ENCODE measurements around the gene ANKHD1.

The ANKHD1 gene, protein sequence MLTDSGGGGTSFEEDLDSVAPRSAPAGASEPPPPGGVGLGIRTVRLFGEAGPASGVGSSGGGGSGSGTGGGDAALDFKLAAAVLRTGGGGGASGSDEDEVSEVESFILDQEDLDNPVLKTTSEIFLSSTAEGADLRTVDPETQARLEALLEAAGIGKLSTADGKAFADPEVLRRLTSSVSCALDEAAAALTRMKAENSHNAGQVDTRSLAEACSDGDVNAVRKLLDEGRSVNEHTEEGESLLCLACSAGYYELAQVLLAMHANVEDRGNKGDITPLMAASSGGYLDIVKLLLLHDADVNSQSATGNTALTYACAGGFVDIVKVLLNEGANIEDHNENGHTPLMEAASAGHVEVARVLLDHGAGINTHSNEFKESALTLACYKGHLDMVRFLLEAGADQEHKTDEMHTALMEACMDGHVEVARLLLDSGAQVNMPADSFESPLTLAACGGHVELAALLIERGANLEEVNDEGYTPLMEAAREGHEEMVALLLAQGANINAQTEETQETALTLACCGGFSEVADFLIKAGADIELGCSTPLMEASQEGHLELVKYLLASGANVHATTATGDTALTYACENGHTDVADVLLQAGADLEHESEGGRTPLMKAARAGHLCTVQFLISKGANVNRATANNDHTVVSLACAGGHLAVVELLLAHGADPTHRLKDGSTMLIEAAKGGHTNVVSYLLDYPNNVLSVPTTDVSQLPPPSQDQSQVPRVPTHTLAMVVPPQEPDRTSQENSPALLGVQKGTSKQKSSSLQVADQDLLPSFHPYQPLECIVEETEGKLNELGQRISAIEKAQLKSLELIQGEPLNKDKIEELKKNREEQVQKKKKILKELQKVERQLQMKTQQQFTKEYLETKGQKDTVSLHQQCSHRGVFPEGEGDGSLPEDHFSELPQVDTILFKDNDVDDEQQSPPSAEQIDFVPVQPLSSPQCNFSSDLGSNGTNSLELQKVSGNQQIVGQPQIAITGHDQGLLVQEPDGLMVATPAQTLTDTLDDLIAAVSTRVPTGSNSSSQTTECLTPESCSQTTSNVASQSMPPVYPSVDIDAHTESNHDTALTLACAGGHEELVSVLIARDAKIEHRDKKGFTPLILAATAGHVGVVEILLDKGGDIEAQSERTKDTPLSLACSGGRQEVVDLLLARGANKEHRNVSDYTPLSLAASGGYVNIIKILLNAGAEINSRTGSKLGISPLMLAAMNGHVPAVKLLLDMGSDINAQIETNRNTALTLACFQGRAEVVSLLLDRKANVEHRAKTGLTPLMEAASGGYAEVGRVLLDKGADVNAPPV (N-terminal part only)

DNA sequence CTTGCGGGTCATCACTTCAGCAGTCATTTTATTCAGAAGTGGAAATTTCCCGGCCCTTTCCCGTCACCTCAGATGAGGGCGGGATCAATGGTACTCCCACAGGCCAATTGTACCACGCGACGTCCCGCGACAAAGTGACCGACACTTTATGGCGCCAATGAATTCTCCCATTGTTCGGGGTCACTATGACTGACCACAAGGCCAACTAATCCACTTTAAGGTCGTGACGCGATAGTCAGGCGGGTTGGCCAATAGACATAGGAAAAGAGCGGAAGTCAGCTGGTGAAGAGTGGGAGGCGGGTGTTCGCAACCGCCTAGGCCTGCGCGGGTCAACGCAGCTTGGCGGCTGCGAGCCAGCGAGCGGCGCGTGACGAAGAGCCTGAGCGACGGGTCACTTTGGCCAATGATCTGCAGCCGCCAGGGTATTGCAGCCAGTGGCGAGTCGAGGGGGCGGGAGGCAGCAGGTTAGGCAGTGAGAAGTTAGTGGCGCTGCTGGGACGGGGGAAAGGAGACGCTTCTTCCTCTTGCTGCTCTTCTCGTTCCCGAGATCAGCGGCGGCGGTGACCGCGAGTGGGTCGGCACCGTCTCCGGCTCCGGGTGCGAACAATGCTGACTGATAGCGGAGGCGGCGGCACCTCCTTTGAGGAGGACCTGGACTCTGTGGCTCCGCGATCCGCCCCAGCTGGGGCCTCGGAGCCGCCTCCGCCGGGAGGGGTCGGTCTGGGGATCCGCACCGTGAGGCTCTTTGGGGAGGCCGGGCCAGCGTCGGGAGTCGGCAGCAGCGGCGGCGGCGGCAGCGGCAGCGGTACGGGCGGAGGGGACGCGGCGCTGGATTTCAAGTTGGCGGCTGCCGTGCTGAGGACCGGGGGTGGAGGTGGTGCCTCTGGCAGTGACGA, at the start of gene ANKHD1:
Gene ANKHD1, plus strand, starts transcription at position 472 of the 896 bp plus-strand sequence. Its CDS starts 135 bp downstream, at position 607.
- peaks cover 11% of the 10 kb centered on the region for H3K36me3 Mint-ChIP-seq (ENCODE audit: insufficient read depth)
- H3K4me1 Mint-ChIP-seq, result peaks cover 31% of the 10 kb centered on the region
- peak; percentile 83 to 97 for DNase-seq (ENCODE audit: low spot score in 2 of 2)
- no peaks in the 10 kb centered on the region for H3K9me3 Mint-ChIP-seq
- no peak within 1 kb of the TSS for H3K4me3 Mint-ChIP-seq
- H3K27ac Mint-ChIP-seq (ENCODE audit: low read depth), result no peak within 1 kb of the TSS
- ATAC-seq (replicated peaks; ENCODE audit: extremely low read depth, poor library complexity, severe bottlenecking), result peak; percentile 83
- no peaks in the 10 kb centered on the region for H3K27me3 Mint-ChIP-seq

DNA sequence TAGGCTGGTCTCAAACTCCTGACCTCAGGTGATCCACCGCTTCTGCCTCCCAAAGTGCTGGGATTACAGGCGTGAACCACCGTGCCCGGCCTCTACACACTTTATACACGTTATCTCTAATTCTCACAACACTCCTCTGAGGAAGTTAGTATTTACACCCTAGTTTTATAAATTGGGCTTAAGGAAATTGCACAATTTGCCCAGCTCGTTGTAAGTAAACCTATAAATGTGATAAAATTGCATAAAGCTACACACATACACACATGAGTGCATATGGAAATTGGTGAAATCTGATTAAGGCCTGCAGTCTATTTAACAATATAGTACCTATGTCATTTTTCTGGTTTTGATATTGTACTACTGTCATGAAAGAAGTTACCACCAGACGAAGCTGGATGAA, 46.1 kb upstream of the ANKHD1 start:
- Mint-ChIP-seq H3K4me3 (no peak overlapping the region), H3K27me3 (peaks cover 14% of the 10 kb centered on the region), H3K36me3 (ENCODE audit: insufficient read depth) (no peaks in the 10 kb centered on the region), H3K9me3 (no peaks in the 10 kb centered on the region), H3K4me1 (peaks cover 8% of the 10 kb centered on the region), H3K27ac (ENCODE audit: low read depth) (no peak overlapping the region)
- DNase-seq (ENCODE audit: low spot score in 2 of 2), result no peak
- no peak for ATAC-seq (replicated peaks; ENCODE audit: extremely low read depth, poor library complexity, severe bottlenecking)

DNA sequence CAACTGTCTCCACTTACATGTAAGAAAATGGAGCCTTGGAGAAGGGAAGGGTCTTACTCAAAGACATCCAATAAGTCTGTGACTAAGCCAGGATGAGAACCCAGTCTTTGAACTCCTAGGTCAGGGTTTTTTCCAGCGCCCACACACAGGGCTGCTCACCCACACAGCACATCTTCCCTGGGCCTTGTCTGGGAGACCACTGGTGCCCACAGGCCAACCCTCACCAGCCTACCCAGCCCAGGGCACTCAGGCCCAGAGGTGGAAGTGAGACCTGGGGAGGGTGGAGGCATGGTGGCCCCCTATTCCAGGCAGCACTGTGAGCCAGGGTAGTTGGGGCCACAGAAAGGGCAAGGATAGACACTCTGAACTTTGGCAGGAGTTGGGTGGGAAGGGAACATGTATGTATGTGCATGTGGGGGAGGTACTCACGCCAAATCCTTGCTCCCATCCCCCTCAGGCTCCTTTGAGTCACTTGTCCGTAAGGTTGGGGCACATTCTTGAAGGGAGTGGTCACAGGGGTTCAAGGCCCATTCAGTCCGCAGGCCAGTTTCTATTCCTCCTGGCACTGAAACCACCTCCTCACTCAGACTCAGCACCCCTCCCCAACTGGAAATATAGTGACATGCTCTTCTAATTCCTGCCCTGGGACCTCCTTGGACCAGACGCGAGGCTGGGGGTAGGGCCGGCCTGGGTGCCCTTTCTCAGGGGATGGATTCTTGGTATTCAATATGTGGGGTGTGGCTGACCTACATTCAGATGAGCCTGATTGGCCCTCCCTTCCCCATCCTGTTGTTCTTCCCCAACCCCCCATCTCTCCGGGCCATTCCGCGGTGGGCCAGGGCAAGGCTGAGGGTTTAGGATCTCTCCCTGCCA, 44.5 kb upstream of the ANKHD1 start:
- Mint-ChIP-seq H3K4me3 (peak overlapping the region; percentile 51), H3K27ac (ENCODE audit: low read depth) (no peak overlapping the region), H3K9me3 (no peaks in the 10 kb centered on the region), H3K27me3 (peaks cover 9% of the 10 kb centered on the region), H3K36me3 (ENCODE audit: insufficient read depth) (no peaks in the 10 kb centered on the region), H3K4me1 (peaks cover 8% of the 10 kb centered on the region)
- DNase-seq (ENCODE audit: low spot score in 2 of 2) (no peak), ATAC-seq (replicated peaks; ENCODE audit: extremely low read depth, poor library complexity, severe bottlenecking) (no peak)

DNA sequence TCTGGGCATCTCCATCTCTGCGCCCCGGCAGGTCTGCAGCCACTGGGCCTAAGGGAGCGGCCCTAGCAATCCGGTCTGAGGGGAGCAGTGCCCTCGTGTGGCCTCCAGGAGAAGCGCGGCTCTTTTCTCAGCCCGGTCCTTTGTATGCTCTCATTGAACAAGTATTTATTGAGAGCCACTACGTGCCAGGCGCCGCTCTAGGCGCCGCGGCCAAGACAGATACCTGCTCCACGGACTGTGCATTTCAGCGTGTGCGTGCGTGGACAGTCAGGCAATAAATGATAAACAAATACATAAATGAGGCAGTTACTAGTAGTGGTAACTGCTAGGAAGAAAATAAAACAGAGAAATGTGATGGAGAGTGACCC, 43.9 kb upstream of the ANKHD1 start:
- Mint-ChIP-seq H3K27ac (ENCODE audit: low read depth) (no peak overlapping the region), H3K4me3 (peak overlapping the region; percentile 51), H3K9me3 (no peaks in the 10 kb centered on the region), H3K27me3 (peaks cover 9% of the 10 kb centered on the region), H3K4me1 (peaks cover 8% of the 10 kb centered on the region), H3K36me3 (ENCODE audit: insufficient read depth) (no peaks in the 10 kb centered on the region)
- DNase-seq (ENCODE audit: low spot score in 2 of 2) (peak; percentile 56 to 62), ATAC-seq (replicated peaks; ENCODE audit: extremely low read depth, poor library complexity, severe bottlenecking) (peak; percentile 96)

DNA sequence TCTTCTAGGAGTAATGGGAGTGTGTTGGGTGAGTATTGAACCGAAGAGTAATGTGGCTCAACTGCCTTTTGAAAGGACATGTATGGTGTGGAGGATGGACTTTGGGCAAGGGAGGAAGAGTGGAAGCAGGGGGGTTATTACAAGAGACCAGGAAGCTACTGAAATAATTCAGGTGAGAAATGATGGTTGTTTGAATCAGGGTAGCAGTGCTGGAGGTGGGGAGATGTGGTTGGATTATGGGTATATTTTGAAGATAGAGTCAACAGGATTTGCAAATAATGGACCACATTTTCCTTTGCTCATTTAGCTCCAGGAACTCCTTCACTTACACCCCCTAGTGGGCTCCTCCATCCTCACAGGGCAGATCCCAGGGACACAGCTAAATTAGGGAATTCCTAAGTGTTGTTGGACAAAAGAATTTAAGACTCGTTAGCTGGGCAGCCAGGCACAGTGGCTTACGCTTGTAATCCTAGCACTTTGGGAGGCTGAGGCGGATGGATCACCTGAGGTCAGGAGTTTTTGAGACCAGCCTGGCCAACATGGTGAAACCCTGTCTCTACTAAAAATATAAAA, 42.8 kb upstream of the ANKHD1 start:
- no peak overlapping the region for H3K4me3 Mint-ChIP-seq
- H3K9me3 Mint-ChIP-seq, result no peaks in the 10 kb centered on the region
- H3K27ac Mint-ChIP-seq (ENCODE audit: low read depth), result no peak overlapping the region
- peaks cover 14% of the 10 kb centered on the region for H3K4me1 Mint-ChIP-seq
- DNase-seq (ENCODE audit: low spot score in 2 of 2) (no peak), ATAC-seq (replicated peaks; ENCODE audit: extremely low read depth, poor library complexity, severe bottlenecking) (no peak)
- H3K36me3 Mint-ChIP-seq (ENCODE audit: insufficient read depth), result no peaks in the 10 kb centered on the region
- peaks cover 9% of the 10 kb centered on the region for H3K27me3 Mint-ChIP-seq

DNA sequence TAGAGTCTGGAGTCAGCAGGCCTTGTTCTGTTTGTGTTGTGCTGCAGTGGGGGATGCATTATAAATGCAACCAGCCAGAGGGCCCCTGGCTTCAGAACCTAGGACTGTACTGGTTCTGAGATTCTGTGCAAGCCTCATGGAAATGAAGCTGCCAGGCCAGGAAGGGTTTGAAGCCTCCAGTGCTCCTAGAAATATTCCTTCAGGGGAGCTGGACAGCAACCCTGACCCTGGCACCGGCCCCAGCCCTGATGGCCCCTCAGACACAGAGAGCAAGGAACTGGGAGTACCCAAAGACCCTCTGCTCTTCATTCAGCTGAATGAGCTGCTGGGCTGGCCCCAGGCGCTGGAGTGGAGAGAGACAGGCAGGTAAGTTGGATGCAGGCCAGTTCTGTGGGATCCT, 41.5 kb upstream of the ANKHD1 start, which contains the start of gene SLC4A9:
Gene SLC4A9, plus strand, starts transcription at position 94 of the 400 bp plus-strand sequence. Its CDS starts 43 bp downstream, at position 137.
- no peak within 1 kb of the TSS for H3K27ac Mint-ChIP-seq (ENCODE audit: low read depth)
- H3K27me3 Mint-ChIP-seq, result peaks cover 9% of the 10 kb centered on the region
- H3K9me3 Mint-ChIP-seq, result no peaks in the 10 kb centered on the region
- DNase-seq (ENCODE audit: low spot score in 2 of 2) (no peak), ATAC-seq (replicated peaks; ENCODE audit: extremely low read depth, poor library complexity, severe bottlenecking) (no peak)
- H3K4me3 Mint-ChIP-seq, result no peak within 1 kb of the TSS
- H3K4me1 Mint-ChIP-seq, result peaks cover 14% of the 10 kb centered on the region
- no peaks in the 10 kb centered on the region for H3K36me3 Mint-ChIP-seq (ENCODE audit: insufficient read depth)

DNA sequence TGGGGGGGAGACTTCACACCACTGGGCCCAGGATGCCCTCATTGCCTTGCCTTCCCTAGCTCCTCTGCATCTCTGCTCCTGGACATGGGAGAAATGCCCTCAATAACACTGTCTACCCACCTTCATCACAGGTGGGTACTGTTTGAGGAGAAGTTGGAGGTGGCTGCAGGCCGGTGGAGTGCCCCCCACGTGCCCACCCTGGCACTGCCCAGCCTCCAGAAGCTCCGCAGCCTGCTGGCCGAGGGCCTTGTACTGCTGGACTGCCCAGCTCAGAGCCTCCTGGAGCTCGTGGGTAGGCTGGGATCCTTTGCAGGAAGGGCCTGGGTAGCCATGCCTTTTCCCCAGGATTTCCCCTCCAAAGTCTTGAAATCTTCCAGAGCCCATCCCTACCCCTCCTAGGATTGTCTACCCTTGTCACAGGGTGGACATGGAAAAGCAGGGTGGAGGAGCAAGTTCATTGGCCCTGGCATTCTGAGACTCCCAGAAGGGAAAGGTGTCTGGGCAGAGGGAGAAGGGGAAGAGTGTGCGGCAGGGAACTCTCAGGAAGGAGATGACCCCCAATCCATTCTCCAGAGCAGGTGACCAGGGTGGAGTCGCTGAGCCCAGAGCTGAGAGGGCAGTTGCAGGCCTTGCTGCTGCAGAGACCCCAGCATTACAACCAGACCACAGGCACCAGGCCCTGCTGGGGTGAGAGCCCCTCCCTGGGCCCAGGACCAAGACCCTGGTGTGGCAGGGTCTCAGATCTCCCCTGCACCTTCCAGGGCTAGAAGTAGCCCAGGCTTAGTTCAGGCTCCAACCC, 40.8 kb upstream of the ANKHD1 start:
- H3K27me3 Mint-ChIP-seq, result peaks cover 9% of the 10 kb centered on the region
- H3K36me3 Mint-ChIP-seq (ENCODE audit: insufficient read depth), result no peaks in the 10 kb centered on the region
- DNase-seq (ENCODE audit: low spot score in 2 of 2) (no peak), ATAC-seq (replicated peaks; ENCODE audit: extremely low read depth, poor library complexity, severe bottlenecking) (no peak)
- peaks cover 14% of the 10 kb centered on the region for H3K4me1 Mint-ChIP-seq
- no peak overlapping the region for H3K4me3 Mint-ChIP-seq
- H3K9me3 Mint-ChIP-seq, result no peaks in the 10 kb centered on the region
- no peak overlapping the region for H3K27ac Mint-ChIP-seq (ENCODE audit: low read depth)

DNA sequence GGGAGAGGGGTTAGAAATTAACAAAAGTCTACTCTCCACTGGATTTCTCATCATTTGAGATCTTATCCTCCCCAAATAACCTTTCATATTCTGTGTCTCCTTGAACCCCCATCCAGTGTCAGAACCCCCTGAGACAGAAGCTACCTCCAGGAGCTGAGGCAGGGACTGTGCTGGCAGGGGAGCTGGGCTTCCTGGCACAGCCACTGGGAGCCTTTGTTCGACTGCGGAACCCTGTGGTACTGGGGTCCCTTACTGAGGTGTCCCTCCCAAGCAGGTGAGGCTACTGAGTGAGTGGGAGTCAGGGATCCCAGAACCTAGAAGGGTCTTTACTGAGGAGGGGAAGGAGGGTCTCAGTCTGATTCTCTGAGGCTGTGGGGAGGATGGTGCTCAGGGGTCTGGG, 39.7 kb upstream of the ANKHD1 start:
- ATAC-seq (replicated peaks; ENCODE audit: extremely low read depth, poor library complexity, severe bottlenecking), result no peak
- Mint-ChIP-seq H3K27me3 (peaks cover 9% of the 10 kb centered on the region), H3K9me3 (no peaks in the 10 kb centered on the region), H3K4me1 (peaks cover 14% of the 10 kb centered on the region), H3K27ac (ENCODE audit: low read depth) (no peak overlapping the region), H3K36me3 (ENCODE audit: insufficient read depth) (no peaks in the 10 kb centered on the region), H3K4me3 (no peak overlapping the region)
- no peak for DNase-seq (ENCODE audit: low spot score in 2 of 2)

DNA sequence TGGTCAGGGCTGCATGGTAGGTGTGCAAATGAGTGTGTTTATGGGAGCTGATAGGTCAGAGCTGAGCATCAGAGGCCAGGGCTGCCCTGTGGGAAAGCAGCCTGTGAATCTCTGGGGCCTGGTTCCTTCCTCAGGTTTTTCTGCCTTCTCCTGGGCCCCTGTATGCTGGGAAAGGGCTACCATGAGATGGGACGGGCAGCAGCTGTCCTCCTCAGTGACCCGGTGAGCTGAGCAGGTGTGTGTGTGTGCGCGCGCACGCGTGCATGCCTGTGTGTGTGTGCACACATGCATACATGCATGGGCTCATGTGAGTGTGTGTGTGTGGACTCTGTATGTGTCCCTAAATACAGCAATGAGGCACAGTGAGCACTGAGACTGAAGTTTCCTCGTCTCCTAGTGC, 39.3 kb upstream of the ANKHD1 start:
- Mint-ChIP-seq H3K4me1 (peaks cover 13% of the 10 kb centered on the region), H3K9me3 (no peaks in the 10 kb centered on the region), H3K27me3 (peaks cover 9% of the 10 kb centered on the region), H3K27ac (ENCODE audit: low read depth) (no peak overlapping the region), H3K4me3 (no peak overlapping the region), H3K36me3 (ENCODE audit: insufficient read depth) (no peaks in the 10 kb centered on the region)
- ATAC-seq (replicated peaks; ENCODE audit: extremely low read depth, poor library complexity, severe bottlenecking), result no peak
- DNase-seq (ENCODE audit: low spot score in 2 of 2), result no peak

DNA sequence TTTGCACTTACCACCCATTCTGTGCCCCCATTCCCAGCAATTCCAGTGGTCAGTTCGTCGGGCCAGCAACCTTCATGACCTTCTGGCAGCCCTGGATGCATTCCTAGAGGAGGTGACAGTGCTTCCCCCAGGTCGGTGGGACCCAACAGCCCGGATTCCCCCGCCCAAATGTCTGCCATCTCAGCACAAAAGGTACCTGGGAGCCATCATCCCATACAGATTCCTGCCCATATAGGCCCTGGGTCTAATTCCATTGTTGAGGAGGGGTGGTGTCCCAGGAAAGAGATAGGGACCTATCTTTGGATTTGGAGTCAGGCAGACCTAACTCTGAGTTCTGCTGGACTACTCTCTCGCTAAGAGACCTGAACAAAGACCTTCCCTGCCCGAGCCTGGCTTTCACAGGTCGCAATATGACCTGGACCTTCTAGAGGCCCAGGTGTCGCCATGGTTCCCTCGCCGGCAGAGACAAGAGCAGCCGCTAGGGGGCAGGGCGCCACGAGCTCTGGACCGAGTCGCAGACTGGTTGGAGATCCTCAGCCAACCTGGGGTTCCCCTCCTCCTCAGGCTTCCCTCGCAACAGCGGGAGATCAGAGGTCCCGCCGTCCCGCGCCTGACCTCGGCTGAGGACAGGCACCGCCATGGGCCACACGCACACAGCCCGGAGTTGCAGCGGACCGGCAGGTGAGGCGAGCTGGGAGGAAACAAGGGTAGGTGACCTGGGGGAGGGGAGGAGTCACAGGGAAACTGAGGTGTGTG, 38.6 kb upstream of the ANKHD1 start:
- Mint-ChIP-seq H3K36me3 (ENCODE audit: insufficient read depth) (no peaks in the 10 kb centered on the region), H3K27ac (ENCODE audit: low read depth) (no peak overlapping the region), H3K27me3 (peaks cover 2% of the 10 kb centered on the region), H3K4me1 (peaks cover 6% of the 10 kb centered on the region), H3K4me3 (peak overlapping the region; percentile 70), H3K9me3 (no peaks in the 10 kb centered on the region)
- ATAC-seq (replicated peaks; ENCODE audit: extremely low read depth, poor library complexity, severe bottlenecking) (peak; percentile 86), DNase-seq (ENCODE audit: low spot score in 2 of 2) (peak; percentile 69 to 84)

Measured in central memory CD8-positive, alpha-beta T cell (primary cell).